ENCODE measurements around the gene LDLR.
"Not testable (repeated sequence)": the region's sequence is repeated elsewhere in the genome, so short reads cannot be mapped to it uniquely, and the experiment has no call there.

The LDLR gene

GRCh38 chr19:11105014-11105636, 15.9 kb downstream of the LDLR start:
- no peak for DNase-seq (ENCODE audit: low read depth in 2 of 2)

DNA sequence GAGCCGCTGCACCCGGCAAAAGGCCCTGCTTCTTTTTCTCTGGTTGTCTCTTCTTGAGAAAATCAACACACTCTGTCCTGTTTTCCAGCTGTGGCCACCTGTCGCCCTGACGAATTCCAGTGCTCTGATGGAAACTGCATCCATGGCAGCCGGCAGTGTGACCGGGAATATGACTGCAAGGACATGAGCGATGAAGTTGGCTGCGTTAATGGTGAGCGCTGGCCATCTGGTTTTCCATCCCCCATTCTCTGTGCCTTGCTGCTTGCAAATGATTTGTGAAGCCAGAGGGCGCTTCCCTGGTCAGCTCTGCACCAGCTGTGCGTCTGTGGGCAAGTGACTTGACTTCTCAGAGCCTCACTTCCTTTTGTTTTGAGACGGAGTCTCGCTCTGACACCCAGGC, 17.2 kb downstream of the LDLR start:
- no peak for DNase-seq (ENCODE audit: low read depth in 2 of 2)

GRCh38 chr19:11108746-11109145, 19.5 kb downstream of the LDLR start:
- DNase-seq (ENCODE audit: low read depth in 2 of 2), result no peak

DNA sequence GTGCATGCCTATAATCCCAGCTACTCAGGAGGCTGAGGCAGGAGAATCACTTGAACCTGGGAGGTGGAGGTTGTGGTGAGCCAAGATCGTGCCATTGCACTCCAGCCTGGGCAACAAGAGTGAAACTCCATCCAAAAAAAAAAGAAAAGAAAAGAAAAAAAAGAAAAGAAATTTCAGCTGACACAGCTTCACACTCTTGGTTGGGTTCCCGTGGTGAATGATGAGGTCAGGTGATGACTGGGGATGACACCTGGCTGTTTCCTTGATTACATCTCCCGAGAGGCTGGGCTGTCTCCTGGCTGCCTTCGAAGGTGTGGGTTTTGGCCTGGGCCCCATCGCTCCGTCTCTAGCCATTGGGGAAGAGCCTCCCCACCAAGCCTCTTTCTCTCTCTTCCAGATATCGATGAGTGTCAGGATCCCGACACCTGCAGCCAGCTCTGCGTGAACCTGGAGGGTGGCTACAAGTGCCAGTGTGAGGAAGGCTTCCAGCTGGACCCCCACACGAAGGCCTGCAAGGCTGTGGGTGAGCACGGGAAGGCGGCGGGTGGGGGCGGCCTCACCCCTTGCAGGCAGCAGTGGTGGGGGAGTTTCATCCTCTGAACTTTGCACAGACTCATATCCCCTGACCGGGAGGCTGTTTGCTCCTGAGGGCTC, 22.0 kb downstream of the LDLR start:
- DNase-seq (ENCODE audit: low read depth in 2 of 2), result no peak

DNA sequence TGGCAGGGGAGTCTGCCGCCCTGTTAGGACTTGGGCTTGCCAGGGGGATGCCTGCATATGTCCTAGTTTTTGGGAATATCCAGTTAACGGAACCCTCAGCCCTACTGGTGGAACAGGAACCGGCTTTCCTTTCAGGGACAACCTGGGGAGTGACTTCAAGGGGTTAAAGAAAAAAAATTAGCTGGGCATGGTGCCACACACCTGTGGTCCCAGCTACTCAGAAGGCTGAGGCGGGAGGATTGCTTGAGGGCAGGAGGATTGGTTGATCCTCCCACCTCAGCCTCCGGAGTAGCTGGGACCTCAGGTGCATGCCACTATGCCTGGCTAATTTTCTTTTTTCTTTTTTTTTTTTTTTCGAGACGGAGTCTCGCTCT, 22.5 kb downstream of the LDLR start:
- DNase-seq (ENCODE audit: low read depth in 2 of 2), result no peak

DNA sequence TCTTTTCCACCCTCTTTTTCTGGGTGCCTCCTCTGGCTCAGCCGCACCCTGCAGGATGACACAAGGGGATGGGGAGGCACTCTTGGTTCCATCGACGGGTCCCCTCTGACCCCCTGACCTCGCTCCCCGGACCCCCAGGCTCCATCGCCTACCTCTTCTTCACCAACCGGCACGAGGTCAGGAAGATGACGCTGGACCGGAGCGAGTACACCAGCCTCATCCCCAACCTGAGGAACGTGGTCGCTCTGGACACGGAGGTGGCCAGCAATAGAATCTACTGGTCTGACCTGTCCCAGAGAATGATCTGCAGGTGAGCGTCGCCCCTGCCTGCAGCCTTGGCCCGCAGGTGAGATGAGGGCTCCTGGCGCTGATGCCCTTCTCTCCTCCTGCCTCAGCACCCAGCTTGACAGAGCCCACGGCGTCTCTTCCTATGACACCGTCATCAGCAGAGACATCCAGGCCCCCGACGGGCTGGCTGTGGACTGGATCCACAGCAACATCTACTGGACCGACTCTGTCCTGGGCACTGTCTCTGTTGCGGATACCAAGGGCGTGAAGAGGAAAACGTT, 24.0 kb downstream of the LDLR start:
- DNase-seq (ENCODE audit: low read depth in 2 of 2), result no peak

DNA sequence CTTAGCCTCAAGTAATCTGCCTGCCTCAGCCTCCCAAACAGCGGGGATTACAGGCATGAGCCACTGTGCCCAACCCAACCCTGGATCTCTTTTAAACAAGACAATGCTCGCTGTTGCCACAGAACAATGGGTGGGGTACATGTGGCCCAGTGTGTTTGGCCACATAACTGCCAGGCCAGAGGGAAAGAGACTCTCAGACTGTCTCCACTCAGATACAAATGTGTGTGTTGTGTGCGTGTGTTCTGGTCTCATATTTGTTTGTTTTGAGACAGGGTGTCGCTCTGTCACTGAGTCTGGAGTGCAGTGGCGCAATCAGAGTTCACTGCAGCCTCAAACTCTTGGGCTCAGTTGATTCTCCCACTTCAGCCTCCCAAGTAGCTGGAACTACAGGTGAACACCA, 25.8 kb downstream of the LDLR start:
- no peak for DNase-seq (ENCODE audit: low read depth in 2 of 2)

GRCh38 chr19:11115895-11116446, 26.7 kb downstream of the LDLR start:
- DNase-seq (ENCODE audit: low read depth in 2 of 2), result no peak

- no peak for DNase-seq (ENCODE audit: low read depth in 2 of 2)
Observed at GRCh38 chr19:11116507-11116906, 27.2 kb downstream of the LDLR start.

DNA sequence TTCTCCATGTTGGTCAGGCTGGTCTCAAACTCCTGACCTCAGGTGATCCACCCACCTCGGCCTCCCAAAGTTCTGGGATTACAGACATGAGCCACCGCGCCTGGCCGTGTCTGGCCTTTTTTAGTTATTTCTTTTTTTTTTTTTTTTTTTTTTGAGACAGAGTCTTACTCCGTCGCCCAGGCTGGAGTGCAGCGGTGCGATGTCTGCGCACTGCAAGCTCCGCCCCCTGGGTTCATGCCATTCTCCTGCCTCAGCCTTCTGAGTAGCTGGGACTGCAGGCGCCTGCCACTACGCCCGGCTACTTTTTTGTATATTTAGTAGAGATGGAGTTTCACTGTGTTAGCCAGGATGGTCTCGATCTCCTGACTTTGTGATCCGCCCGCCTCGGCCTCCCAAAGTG, 32.7 kb downstream of the LDLR start:
- not testable (repeated sequence) for DNase-seq (ENCODE audit: low read depth in 2 of 2)

GRCh38 chr19:11123114-11123513, 33.9 kb downstream of the LDLR start:
- no peak for DNase-seq (ENCODE audit: low read depth in 2 of 2)

DNA sequence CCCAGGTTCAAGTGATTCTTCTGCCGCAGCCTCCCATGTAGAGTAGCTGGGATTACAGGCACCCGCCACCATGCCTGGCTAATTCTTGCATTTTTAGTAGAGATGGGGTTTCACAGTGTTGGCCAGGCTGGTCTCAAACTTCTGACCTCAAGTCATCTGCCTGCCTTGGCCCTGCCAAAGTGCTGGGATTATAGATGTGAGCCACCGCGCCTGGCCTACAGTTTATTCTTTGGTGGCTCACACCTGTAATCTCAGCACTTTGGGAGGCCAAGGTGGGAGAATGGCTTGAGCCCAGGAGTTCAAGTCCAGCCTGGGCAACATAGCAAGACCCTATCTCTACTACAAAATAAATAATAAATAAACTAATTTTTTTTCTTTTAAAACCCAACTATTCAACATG, 34.9 kb downstream of the LDLR start:
- not testable (repeated sequence) for DNase-seq (ENCODE audit: low read depth in 2 of 2)

DNA sequence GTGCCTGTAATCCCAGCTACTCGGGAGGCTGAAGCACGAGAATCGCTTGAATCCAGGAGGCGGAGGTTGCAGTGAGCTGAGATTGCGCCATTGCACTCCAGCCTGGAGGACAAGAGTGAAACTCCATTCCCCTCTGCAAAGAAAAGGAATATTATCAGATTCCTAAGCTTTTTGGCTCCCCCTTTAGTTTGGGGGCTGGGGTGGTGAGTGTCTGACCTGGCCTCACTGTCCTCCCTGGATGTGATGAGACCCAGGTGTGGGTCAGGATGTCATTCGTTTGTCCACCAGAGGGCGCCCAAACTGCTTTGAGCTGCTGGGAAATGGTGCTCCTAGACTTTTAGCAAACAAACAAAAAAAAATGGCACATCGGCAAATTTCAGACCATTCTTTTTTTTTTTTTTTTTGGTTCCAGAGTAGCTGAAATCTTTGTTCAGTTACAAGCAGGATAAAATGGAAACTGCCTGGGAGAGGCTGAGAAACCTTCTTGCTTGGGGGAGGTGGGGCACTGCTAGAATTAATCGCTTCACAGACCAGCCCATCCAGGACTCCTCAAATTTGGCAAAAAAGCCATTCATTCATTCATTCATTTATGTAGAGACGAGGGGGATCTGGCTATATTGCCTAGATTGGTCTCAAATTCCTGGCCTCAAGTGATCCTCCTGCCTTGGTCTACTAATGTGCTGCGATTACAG, 36.9 kb downstream of the LDLR start:
- DNase-seq (ENCODE audit: low read depth in 2 of 2), result peak; percentile 24 to 36

DNA sequence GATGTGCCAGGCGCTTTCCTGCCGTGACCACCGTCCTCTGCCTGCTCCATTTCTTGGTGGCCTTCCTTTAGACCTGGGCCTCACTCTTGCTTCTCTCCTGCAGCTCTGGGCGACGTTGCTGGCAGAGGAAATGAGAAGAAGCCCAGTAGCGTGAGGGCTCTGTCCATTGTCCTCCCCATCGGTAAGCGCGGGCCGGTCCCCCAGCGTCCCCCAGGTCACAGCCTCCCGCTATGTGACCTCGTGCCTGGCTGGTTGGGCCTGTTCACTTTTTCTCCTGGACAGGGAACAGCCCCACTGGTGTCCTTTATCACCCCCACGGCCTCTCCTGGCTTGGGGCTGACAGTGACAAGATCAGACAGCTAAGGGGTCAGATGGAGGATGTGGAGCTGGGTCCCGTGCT, 38.6 kb downstream of the LDLR start:
- no peak for DNase-seq (ENCODE audit: low read depth in 2 of 2)

- peak; percentile 13 to 27 for DNase-seq (ENCODE audit: low read depth in 2 of 2)
Observed at GRCh38 chr19:11130824-11131455, 41.7 kb downstream of the LDLR start.

DNA sequence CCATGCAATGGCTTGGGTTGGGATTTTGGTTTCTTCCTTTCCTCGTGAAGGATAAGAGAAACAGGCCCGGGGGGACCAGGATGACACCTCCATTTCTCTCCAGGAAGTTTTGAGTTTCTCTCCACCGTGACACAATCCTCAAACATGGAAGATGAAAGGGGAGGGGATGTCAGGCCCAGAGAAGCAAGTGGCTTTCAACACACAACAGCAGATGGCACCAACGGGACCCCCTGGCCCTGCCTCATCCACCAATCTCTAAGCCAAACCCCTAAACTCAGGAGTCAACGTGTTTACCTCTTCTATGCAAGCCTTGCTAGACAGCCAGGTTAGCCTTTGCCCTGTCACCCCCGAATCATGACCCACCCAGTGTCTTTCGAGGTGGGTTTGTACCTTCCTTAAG, 42.2 kb downstream of the LDLR start:
- DNase-seq (ENCODE audit: low read depth in 2 of 2), result no peak

- no peak for DNase-seq (ENCODE audit: low read depth in 2 of 2)
Observed at GRCh38 chr19:11136400-11137101, 47.3 kb downstream of the LDLR start.

- DNase-seq (ENCODE audit: low read depth in 2 of 2), result peak in 1 of 2 donors; percentile 12
Observed at GRCh38 chr19:11137542-11138384, 48.5 kb downstream of the LDLR start.

- DNase-seq (ENCODE audit: low read depth in 2 of 2), result no peak
Observed at GRCh38 chr19:11138601-11139300, 49.5 kb downstream of the LDLR start.

- DNase-seq (ENCODE audit: low read depth in 2 of 2), result not testable (repeated sequence)
Observed at GRCh38 chr19:11140023-11140538, 50.8 kb downstream of the LDLR start.

Measured in stimulated activated CD8-positive, alpha-beta memory T cell treated with anti-CD3 and anti-CD28 coated beads, Interleukin-15, amount 100 ng/mL, for 4 hours (primary cell).